Esophagus muscularis mucosa (tissue), 3 donors: ENCODE measurements around the gene CAMK1.

Experiments
- CTCF ChIP-seq, 3 experiments: fragments of 200-600 bp in 2 of 3; fragments of 450-650 bp in 1 of 3; sonication (generic) in 2 of 3; IDR thresholded peaks; one replicate each; pipeline ENCODE4 v1.5.1; 2017 to 2019; ENCODE audit warnings: antibody characterized with exemption in 3 of 3, mild to moderate bottlenecking in 2 of 3, moderate library complexity in 1 of 3
- EP300 ChIP-seq: sonication (generic); formaldehyde crosslinking; IDR thresholded peaks from one replicate; pipeline ENCODE4 v1.6.1; 2017; ENCODE audit warnings: antibody characterized with exemption

- TF ChIP-seq EP300 (no peak), CTCF (IDR thresholded peaks at IDR 0.05) (no peak)
Observed at GRCh38 chr3:9794400-9794799, 24.7 kb upstream of the CAMK1 start.
